HepG2 (cell line): ENCODE data around the gene CAPS.

ENCODE experiments used
- ARID2 ChIP-seq: sonication (generic); formaldehyde crosslinking; IDR thresholded peaks from 2 replicates; pipeline ENCODE4 v1.8.1; 2022; ENCODE audit warnings: mild to moderate bottlenecking, missing genetic modification reagents, borderline replicate concordance
- MYNN ChIP-seq: sonication (generic); formaldehyde crosslinking; IDR thresholded peaks from 2 replicates; pipeline ENCODE4 v1.4.0; 2020; ENCODE audit warnings: mild to moderate bottlenecking, low read depth, missing genetic modification reagents
- PHF21A ChIP-seq: sonication (generic); formaldehyde crosslinking; IDR thresholded peaks from 2 replicates; pipeline ENCODE4 v1.5.0; 2020; ENCODE audit warnings: mild to moderate bottlenecking, missing genetic modification reagents
- YY1 ChIP-seq: IDR thresholded peaks from 2 replicates; pipeline ENCODE4 v1.6.1; 2011; ENCODE audit warnings: low read length, low read depth, moderate library complexity, mild to moderate bottlenecking; ENCODE audit not compliant: insufficient read depth, insufficient replicate concordance
- TF ChIP-seq, protein P1 (sequence below): sonication (generic); formaldehyde crosslinking; IDR thresholded peaks from 2 replicates; pipeline ENCODE4; 2020; ENCODE audit warnings: missing genetic modification reagents, mild to moderate bottlenecking, borderline replicate concordance
- TF ChIP-seq, protein P2 (sequence below): sonication (generic); formaldehyde crosslinking; IDR thresholded peaks from 2 replicates; pipeline ENCODE4 v1.5.0; 2020; ENCODE audit warnings: mild to moderate bottlenecking, missing genetic modification reagents, moderate library complexity

DNA sequence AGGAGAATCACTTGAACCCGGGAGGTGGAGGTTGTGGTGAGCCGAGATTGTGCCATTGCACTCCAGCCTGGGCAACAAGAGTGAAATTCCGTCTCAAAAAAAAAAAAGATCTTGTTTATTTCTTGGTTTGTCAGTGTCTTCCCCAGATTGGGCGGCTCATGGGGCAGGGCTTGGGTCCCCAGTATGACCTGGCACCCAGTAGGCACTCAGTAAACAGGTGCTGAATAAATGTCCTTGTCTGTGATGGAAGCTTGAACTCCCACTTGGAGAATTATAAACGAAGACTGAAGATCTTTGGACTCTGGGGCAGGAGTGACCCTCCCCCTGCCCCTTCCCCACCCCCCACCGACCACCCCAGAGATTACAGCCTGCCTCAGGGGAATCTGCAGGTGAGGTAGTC, 33.9 kb upstream of the CAPS start:
- no peak for TF ChIP-seq YY1
- TF ChIP-seq, protein P1, sequence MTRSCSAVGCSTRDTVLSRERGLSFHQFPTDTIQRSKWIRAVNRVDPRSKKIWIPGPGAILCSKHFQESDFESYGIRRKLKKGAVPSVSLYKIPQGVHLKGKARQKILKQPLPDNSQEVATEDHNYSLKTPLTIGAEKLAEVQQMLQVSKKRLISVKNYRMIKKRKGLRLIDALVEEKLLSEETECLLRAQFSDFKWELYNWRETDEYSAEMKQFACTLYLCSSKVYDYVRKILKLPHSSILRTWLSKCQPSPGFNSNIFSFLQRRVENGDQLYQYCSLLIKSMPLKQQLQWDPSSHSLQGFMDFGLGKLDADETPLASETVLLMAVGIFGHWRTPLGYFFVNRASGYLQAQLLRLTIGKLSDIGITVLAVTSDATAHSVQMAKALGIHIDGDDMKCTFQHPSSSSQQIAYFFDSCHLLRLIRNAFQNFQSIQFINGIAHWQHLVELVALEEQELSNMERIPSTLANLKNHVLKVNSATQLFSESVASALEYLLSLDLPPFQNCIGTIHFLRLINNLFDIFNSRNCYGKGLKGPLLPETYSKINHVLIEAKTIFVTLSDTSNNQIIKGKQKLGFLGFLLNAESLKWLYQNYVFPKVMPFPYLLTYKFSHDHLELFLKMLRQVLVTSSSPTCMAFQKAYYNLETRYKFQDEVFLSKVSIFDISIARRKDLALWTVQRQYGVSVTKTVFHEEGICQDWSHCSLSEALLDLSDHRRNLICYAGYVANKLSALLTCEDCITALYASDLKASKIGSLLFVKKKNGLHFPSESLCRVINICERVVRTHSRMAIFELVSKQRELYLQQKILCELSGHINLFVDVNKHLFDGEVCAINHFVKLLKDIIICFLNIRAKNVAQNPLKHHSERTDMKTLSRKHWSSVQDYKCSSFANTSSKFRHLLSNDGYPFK, result no peak
- no peak for TF ChIP-seq MYNN
- TF ChIP-seq PHF21A (CRISPR knock-in tag), result no peak; the same call in 1 of the 2 replicates
- no peak for TF ChIP-seq ARID2 (CRISPR knock-in tag)
- TF ChIP-seq, protein P2, sequence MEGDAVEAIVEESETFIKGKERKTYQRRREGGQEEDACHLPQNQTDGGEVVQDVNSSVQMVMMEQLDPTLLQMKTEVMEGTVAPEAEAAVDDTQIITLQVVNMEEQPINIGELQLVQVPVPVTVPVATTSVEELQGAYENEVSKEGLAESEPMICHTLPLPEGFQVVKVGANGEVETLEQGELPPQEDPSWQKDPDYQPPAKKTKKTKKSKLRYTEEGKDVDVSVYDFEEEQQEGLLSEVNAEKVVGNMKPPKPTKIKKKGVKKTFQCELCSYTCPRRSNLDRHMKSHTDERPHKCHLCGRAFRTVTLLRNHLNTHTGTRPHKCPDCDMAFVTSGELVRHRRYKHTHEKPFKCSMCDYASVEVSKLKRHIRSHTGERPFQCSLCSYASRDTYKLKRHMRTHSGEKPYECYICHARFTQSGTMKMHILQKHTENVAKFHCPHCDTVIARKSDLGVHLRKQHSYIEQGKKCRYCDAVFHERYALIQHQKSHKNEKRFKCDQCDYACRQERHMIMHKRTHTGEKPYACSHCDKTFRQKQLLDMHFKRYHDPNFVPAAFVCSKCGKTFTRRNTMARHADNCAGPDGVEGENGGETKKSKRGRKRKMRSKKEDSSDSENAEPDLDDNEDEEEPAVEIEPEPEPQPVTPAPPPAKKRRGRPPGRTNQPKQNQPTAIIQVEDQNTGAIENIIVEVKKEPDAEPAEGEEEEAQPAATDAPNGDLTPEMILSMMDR, result no peak
